Stimulated activated CD4-positive, alpha-beta T cell treated with anti-CD3 and anti-CD28 coated beads, TNF-alpha, amount 100 ng/mL, for 4 hours (primary cell): ENCODE measurements around the gene FAM24A.

Source experiments
- DNase-seq, 3 experiments: peaks; one replicate each; pipeline ENCODE4 v3.0.0-alpha.2; 2020; ENCODE audit warnings: low read depth in 3 of 3

FAM24A gene

DNA sequence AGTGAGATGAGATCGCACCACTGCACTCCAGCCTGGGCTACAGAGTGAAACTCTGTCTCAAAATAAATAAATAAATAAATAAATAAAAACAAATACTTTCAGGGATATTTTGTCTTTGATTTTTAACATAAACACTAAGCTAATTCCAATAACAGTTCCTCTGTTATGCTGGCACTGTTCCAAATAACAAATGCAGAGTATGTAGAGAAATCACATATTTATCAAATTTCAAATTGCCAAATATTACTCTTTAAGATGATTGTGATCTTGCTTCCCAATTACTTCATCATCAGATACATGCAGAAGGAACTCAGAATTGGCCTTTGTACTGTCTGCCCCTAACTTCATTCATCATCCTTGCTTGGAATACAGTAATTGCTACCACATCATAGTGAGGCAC lies 19.7 kb downstream of the FAM24A start:
- DNase-seq: no peak

DNA sequence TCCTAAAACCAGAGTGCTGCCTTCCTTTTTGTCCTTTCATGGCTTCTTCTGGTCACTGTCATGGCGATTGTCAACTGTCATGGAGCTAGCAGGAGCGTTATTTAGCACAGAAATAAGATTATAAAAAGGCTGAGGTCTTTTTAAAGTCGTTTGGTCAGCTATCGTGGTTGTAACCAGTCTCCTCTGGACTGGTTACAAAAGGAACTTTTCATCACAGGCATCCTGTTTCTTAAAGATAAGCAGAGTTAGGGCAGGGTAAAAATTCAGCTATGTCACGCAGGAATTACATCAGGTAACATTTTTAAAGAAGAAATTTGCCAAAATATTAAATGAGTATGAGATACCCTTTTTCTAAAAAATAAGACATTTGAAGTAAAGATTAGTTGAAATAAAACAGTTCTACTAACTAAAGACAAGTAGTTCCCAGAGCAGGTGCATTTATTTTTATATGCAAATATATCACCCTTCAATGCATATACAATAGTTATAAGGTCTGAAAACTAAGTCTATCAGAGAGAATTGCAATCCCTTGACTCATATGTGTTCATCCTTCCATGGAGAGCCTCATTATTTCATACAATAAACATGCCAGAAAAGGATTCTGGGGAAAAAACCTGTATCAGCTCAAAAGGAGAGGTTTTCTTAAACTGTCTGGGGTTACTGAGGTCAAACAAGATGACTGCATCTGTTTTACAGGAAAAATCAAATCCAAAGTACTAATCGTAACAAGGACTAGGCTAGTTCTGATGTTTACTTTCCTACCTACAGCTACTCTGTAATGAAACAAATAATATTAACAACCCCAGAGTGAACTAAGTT lies 20.9 kb downstream of the FAM24A start:
- DNase-seq: no peak

DNA sequence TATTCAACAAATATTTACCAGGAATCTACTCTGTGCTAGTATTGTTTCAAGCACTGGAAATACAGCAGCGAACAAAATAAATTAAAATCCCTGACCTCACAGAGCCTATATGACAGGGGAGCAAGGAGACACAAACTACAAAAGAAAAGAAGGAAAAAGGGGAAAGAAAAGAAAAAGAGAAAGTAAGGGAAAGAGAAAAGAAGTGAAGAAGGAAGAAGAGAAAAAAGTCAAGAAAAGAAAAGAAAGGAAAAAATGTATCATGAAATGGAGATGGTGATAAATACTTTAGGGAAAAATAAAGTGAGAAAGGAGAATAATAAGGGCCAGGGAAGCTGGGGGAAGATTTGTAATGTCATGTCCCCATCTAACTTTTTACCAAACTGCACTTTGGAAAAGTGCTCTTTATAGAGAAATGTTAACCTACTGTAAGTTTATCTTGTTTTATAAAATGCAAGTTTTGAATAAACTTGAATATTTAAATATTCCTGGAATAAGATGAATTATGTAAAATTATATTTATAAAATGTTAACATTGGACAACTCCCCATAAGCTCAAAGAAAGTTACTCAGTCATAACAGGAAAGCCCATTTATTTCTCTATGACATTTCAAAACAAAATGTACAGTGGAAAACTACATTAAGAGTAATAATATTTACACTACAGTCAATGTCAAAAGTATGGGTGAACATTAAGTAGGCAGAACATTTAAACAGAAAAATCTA lies 28.9 kb downstream of the FAM24A start:
- no peak for DNase-seq

DNA sequence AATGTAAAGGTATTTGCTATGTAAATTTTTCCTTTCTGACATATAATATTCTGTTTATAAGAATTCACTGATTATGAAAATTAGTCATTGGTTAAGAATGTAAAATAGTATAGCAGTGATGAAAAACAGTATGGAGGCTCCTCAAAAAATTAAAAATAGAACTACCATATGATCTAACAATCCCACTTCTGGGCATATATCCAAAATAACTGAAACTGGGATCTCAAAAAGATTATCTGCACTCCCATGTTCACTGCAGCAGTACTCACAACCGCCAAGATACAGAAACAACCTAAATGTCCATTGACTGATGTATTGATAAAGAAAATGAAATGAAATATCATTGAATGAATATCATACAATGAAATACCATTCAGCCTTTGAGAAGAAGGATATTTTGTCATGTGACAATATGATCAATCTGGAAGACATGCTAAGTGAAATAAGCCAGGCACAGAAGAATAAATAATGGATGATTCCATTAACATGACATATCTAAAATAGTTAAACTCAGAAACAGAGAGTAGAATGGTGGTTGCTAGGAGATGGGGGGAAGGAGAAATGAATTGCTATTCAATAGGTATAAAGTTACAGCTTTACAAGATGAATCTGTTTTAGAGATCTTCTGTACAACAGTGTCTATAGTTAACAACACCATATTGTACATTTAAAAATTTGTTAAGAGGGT lies 29.6 kb downstream of the FAM24A start:
- no peak for DNase-seq

DNA sequence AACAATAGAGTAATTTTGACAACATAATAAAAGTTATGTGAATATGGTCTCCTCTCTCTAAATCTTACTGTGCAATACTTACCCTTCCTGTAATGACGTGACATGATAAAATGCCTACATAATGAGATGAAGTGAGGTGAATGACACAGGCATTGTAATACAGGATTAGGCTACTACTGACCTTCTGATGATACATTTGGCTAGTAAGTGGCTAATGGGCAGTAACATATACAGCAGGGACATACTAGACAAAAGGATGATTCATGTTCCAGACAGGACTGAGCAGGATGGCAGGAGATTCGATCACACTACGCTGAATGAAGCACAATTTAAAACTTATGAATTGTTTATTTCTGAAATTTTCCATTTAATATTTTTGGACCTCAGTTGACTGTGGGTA lies 38.9 kb downstream of the FAM24A start:
- no peak for DNase-seq

DNA sequence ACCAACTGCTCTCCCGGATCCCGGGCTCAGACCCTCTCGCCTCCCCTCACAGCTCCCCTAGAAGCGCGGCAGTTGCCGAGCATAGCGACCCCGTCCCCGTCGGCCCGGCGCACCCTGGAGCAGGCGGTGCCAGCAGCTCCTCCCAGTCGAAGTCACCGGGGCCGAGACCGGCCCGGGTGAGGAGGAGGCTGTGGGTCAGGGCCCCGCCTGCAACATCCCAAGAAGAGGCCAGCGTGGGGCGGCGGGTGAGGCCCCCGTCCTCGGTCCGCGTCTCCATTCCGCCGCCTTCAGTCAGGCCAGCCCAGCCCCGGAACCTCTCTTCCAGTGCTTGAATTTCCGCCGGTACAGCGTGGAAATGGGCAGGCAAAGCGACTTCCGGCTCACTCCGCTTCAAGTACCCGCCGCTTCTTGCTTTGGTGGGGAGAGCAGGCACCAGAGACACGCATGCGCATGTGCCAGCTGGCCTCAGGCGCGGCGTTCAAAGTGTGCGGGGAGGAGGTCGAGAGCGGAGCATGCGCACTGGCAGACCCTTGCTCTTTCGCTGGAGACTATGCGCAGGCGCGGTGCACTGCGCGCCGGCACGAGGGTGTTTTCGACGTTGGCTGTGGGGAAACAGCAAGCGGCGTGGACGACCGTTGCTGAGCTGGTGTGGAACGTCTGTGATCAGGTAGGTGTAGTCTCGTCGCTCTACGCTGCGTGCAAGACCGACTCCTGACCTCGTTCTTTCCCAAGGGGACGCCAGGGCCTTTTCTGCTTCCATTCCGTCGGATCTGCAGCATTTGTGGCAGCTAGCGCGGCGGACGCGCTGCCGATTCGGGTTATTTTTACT lies 43.7 kb downstream of the FAM24A start, which contains the start of gene C10orf88:
C10orf88 (minus strand) TSS at position 326 of the 829 bp plus-strand sequence; CDS start at position 277, 49 bp downstream.
- peak; percentile 91 to 97 (median 95) for DNase-seq

DNA sequence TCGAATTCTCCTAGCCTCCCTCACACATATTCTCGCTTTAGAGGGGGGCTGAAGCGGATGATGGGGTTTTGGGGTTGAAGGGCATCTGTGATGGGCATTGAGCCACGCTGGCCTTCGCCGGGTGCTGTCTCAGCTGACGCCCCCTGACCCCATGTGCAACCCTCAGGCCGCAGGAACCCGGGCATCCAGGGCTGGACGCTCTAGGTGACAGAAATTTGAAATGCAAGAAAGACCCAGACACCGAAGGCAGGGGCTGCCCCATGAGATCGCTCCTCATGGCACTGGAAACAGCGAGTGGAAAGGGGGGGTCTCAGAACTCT lies 44.3 kb downstream of the FAM24A start:
- DNase-seq: peak in 1 of 3 experiments; percentile 0

DNA sequence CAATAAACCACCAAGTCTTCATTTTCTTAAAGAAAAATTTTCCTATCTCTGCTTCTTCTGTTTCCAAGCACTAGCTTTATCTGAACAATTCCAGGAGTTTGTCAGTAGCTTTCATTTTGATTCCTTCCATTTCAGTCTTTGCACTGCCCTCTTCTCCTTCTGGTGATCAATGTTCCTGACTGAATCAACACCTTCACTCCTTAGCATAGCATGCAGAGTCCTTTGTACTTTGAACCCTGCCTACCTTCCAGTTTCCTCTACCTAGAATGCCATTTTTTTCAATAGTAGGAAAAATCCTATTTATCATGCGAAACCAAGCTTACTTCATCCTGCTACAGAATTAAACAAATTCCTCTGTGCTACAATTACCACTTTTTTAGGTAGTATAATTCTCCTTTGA lies 45.5 kb downstream of the FAM24A start:
- DNase-seq: no peak

DNA sequence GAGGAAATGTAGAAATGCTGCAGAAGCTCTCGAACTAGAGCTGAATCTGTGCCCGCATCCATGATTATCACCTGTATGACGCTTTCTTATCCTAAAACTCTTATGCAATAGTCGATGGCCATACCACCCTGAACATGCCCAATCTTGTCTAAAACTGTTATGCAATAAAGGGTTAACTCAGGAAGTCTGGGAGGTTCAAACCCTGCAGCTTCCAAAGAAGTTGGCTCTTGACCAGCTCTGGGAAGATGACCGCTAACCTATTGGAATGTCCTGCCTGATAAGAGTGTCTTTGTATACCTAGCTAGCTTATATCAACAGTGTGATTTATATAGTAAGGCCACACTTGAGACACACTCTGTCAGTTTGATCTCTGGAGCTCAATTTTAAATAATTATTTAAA lies 47.1 kb downstream of the FAM24A start:
- no peak for DNase-seq

DNA sequence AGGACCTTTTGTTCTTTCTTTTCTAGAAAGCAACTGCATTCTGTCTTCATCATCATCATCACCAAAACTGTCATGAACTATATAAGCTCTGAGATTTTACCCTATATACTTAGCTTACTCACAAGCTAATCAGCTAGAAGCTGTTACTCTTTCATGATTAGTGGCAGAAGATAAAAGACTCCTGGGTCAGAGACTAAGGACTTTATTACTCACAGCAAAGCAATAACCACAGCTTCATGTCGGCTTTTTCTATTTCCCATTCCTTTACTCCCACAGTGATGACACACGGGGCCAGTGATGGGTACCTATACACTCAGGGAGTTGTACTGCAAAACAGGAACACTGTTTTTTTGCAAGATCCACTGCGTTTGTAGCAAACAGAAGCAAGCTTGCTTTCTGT lies 52.0 kb downstream of the FAM24A start:
- DNase-seq: no peak
